NCI-H69 (cell line): Measurements from ENCODE around the gene LRCH4.
"Not testable (repeated sequence)": the region's sequence is repeated elsewhere in the genome, so short reads cannot be mapped to it uniquely, and the experiment has no call there.

Source experiments
- DNase-seq: peaks from one replicate; lab custom pipeline; 2025; lab: John Stamatoyannopoulos, UW

The LRCH4 gene

DNA sequence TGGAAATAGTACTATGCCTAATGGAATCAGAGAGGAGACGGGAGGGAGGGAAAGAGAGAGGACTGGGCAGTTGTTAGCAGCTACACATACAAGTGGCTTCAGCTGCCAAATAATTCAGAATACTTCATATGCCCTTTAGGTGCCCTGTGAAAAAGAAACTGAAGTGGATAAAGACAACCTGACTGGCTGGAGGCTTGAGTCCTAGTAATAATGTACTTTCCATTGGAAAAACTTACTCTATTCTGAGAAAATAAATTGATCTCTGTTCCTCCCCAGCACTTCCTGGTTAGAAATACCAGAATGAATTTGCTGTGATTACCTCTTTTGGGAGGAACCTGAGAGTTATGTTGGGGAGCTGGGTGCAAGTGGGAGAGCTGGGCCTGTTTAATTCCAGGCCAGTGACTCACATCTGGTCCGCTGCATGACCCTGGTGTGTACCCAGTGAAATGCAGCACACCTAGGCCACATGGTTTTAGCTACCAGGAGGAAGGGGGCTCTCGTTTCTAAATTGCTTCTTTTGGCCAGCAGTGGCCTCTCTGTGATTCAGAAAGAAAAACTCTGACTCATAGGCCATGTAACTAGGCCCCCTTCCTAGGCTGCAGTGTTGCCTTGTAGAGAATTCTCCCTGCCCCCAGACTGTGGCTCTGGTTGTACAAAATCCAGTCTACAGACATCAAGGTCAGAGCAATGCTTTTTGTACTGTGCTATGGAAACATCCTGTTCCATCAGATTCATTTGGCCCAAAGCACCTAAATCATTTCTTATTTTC, 40.4 kb downstream of the LRCH4 start:
- DNase-seq = peak; percentile 74

- DNase-seq = no peak
Measured at GRCh38 chr7:100544967-100545359, 41.0 kb downstream of the LRCH4 start.

GRCh38 chr7:100544386-100544785, 41.5 kb downstream of the LRCH4 start:
- no peak for DNase-seq

DNA sequence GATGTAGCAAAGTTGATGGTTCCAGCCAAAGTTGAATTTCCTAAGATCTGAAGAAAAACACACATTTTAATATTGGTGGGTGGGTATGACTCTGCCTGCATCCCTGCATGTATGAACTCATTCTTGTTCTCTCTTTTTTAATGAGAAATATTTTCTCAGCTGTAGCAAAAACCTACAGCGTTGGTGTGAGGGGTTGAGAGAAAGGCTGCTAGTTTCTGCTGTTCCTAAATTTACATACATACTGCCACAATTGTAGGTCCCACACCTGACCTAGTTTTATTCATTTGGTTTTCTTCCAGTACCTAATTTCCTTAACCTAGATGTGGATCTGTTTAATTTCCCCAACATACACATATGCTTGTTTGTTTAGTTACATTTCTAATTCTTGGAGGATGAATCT, 42.3 kb downstream of the LRCH4 start:
- DNase-seq = no peak

GRCh38 chr7:100541309-100541708, 44.6 kb downstream of the LRCH4 start:
- not testable (repeated sequence) for DNase-seq

GRCh38 chr7:100540073-100540723, 45.7 kb downstream of the LRCH4 start:
- no peak for DNase-seq

DNA sequence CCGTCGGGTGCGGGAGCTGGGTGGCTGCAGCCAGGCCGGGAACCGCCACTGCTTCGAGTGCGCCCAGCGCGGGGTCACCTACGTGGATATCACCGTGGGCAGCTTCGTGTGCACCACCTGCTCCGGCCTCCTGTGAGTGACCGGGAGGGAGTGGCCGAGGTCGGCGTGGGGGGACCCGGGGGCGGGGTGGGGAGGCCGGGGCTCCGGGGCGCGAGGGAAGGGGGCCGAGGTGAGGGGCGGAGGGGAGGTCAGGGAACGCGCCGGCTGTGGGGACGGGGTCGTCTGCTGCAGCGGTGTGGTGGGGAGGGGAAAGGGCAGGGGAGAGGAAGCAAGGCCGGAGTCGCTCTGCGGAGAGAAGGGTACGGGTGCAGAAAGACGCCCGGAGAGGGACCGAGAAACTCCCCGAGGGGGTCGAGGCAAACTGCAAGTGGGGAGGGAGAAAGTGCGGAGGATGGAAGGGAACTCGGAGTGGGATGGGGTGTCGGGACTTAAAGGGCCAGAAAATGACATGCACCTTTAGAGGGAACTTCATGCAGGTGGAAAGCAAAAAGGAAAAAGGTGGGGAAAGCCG, 46.4 kb downstream of the LRCH4 start:
- peak; percentile 42 for DNase-seq

GRCh38 chr7:100538654-100539435, 47.1 kb downstream of the LRCH4 start, which contains the start of gene AGFG2:
Gene AGFG2 (plus strand): TSS chr7:100539203. CDS start chr7:100539347, 144 bp downstream.
- DNase-seq = peak; percentile 100

DNA sequence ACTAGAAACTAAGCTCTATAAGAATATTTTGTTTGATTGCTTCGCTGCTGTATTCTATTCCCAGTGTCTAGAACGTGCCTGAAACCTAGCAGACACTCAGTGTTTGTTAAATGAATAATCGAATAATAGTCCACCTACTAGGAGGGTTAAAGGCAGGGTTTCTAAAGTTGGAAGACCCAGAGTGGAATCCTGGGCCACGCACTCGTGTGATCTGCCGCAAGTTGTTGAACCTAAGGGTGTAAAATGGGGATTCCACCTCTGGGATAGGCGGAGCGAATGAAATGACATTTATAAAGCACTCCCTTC, 47.6 kb downstream of the LRCH4 start:
- DNase-seq = no peak

DNA sequence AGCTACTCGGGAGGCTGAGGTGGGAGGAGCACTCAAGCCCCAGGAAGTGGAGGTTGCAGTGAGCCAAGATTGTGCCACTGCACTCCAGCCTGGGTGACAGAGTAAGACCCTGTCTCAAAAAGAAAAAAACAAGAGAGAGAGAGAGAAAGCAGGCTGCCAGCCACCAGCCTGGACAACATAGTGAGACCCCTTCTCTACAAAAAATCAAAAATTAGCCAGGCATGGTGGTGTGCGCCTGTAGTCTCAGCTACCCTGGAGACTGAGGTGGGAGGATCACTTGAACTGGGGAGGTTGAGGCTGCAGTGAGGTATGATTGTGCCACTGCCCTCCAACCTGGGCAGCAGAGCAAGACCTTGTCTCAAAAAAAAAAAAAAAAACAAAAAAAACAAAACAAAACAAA, 49.2 kb downstream of the LRCH4 start:
- not testable (repeated sequence) for DNase-seq

- DNase-seq = not testable (repeated sequence)
Measured at GRCh38 chr7:100535982-100536381, 49.9 kb downstream of the LRCH4 start.

- DNase-seq = no peak
Measured at GRCh38 chr7:100532165-100533022, 53.5 kb downstream of the LRCH4 start.

DNA sequence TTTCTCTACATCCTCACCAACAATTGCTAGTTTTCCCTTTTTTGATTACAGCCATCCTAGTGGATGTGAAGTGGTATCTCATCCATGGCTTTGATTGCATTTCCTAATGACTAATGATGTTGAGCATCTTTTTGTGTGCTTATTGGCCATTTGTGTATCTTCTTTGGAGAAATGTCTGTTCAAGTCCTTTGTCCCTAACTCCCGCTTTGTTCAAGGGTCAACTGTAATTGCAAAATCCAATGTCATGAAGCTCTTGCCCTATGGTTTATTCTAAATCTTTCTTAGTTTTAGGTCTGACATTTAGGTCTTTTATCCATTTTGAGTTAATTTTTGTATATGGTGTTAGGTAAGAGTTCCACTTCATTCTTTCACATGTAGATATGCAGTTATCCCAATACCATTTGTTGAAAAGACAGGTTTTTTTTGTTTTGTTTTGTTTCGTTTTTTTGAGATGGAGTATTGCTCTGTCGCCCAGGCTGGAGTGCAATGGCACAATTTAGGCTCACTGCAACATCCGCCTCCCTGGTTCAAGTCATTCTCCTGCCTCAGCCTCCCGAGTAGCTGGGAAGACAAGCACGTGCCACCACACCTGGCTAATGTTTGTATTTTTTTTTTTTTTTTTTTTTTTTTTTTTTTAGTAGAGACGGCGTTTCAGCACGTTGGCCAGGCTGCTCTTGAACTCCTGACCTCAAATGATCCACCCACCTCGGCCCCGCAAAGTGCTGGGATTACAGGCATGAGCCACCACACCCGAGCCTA, 57.6 kb downstream of the LRCH4 start:
- DNase-seq = not testable (repeated sequence)
